Left ventricle myocardium inferior (tissue), 1 donor: ENCODE measurements around the gene KCNK2. TPM values are rescaled to one million over a fixed set of nuclear protein-coding genes. Genes with fewer than 3 reads are reported as not detected.

Experiments used
- DNase-seq: peaks from one replicate; pipeline ENCODE4 v3.0.0-alpha.2; 2020
- H3K27ac ChIP-seq: fragments of 200-600 bp; replicated peaks from 2 replicates; pipeline ENCODE4 v1.8.0; 2021
- H3K27me3 ChIP-seq: fragments of 200-600 bp; 2 replicates; pipeline ENCODE4 v1.8.0; 2021; ENCODE audit warnings: low read depth
- H3K36me3 ChIP-seq: fragments of 200-600 bp; 2 replicates; pipeline ENCODE4 v1.8.0; 2021
- H3K4me1 ChIP-seq: fragments of 200-600 bp; 2 replicates; pipeline ENCODE4 v1.8.0; 2021
- H3K4me3 ChIP-seq: fragments of 200-600 bp; 2 replicates; pipeline ENCODE4 v1.8.0; 2021; ENCODE audit warnings: mild to moderate bottlenecking, moderate library complexity
- H3K9me3 ChIP-seq: fragments of 200-600 bp; replicated peaks from 2 replicates; pipeline ENCODE4 v1.8.0; 2021
- CTCF ChIP-seq: fragments of 200-600 bp; IDR thresholded peaks from 2 replicates; pipeline ENCODE4 v1.8.0; 2021; ENCODE audit warnings: antibody characterized with exemption, mild to moderate bottlenecking, borderline replicate concordance
- intact Hi-C: fragments of 100-400 bp; cut with micrococcal nuclease; formaldehyde crosslinking; loops from one replicate; pipeline ENCODE4 v1.11.0; 2022
- total RNA-seq: library from RNA; stranded (reverse); fragmentation: NEBNext Ultra II Directional; extraction: Animal tissue kit (Norgen Biotek cat#: 25700); gene quantifications from one replicate; pipeline ENCODE4 v1.2.1, GENCODE V29; 2021
- donor health status: DM: no; HTN: yes; CAD: no; lungs with severe emphysema.

KCNK2 gene
- total RNA-seq, 1 donor from 2014 or later, result 0.08 TPM

- H3K4me1 ChIP-seq, result no peaks in the 10 kb centered on the region
- H3K27me3 ChIP-seq, result no peaks in the 10 kb centered on the region
Measured at GRCh38 chr1:215285013-215285800, 202.7 kb downstream of the KCNK2 start.

More at GRCh38 chr1:215285013-215285800, 202.7 kb downstream of the KCNK2 start:
- Histone ChIP-seq H3K27ac (no peak overlapping the region), H3K4me3 (no peak overlapping the region), H3K9me3 (no peaks in the 10 kb centered on the region), H3K36me3 (no peaks in the 10 kb centered on the region)
- TF ChIP-seq CTCF, result no peak
- no peak for DNase-seq
- intact Hi-C loops, result no loop called here
